Dedifferentiated amniotic fluid mesenchymal stem cell (primary cell): Measurements from ENCODE around the gene CCDC8.
"Not testable (repeated sequence)": the region's sequence is repeated elsewhere in the genome, so short reads cannot be mapped to it uniquely, and the experiment has no call there.

ENCODE experiments used
- DNase-seq: peaks from one replicate; pipeline ENCODE4 v3.0.0-alpha.2; 2016; ENCODE audit errors: extremely low spot score

Gene CCDC8

DNA sequence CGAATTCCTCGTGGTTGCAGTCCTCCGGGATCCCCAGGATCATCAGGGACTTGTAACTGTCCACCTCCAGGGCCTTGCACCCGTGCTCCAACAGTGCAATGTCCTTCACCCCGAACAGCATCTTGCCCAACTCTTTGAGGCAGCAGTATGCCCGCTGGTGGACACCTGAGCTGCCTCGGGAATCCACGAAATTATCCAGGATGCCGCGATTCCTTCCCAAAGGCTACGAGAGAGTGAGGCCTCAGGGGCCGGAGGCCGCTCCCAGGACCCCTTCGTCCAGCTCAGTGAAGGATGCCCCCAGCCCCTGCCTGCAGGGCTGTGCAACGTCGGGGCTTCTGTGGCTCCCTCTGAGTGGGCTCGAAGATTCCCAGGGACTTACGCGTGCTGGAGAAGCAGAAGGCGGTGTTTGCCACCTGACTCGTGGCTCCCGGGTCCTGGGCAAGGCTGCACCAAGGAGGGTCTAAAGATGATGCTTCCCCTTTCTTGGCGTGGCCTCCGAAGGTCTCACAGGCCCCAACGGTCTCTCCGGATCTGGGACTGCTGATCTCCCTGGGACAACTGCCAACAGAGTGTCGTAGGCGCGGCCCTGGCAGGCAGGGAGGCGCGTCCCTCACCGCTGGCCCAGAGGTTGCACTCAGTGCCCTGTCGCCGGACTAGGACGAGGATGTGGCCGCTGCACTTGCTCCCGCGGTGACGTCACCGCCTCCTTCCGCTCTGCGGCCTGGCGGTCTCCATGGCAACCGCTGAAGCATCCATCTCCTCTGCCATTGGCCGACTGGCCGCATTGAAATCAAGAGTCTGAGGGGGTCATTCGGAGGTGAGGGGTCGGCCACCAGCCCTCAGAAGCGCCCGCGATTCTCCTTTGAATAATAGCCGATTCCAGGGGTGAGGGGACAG is 15.1 kb upstream of the CCDC8 start, which contains the start of gene PNMA8C:
Gene PNMA8C (minus strand): TSS at position 698 of the 897 bp plus-strand sequence. CDS start 577 bp downstream, at position 121.
- DNase-seq = no peak

GRCh38 chr19:46427518-46428045 is 14.2 kb upstream of the CCDC8 start:
- DNase-seq = no peak

GRCh38 chr19:46426506-46427162 is 13.3 kb upstream of the CCDC8 start:
- DNase-seq = peak; percentile 59

DNA sequence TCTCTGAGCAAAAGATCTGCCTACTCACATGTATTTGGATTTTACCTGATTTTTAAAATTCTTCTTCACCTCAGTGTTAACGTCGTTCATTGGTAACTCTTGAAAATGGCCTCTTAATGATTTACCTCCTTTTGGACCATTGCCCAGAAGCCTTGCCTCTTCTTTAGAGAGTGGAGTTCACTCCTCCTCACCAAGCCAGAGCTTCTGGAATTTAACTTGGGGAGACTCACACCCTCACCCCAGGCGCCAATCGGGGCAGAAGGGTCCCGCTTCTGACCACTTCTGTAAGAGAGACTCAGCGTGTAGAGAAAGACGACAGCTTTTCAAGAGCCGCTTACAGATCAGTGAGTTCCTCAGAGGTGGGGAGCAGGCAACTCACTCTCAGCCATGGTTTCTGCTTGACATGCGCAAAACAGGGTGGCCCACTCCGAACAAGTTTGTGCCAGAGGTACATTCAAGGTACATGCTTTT is 12.7 kb upstream of the CCDC8 start:
- no peak for DNase-seq

GRCh38 chr19:46423188-46423587 is 9.8 kb upstream of the CCDC8 start:
- no peak for DNase-seq

- no peak for DNase-seq
Measured at GRCh38 chr19:46422344-46422743, 9.0 kb upstream of the CCDC8 start.

GRCh38 chr19:46420056-46420455 is 6.7 kb upstream of the CCDC8 start:
- DNase-seq = no peak

DNA sequence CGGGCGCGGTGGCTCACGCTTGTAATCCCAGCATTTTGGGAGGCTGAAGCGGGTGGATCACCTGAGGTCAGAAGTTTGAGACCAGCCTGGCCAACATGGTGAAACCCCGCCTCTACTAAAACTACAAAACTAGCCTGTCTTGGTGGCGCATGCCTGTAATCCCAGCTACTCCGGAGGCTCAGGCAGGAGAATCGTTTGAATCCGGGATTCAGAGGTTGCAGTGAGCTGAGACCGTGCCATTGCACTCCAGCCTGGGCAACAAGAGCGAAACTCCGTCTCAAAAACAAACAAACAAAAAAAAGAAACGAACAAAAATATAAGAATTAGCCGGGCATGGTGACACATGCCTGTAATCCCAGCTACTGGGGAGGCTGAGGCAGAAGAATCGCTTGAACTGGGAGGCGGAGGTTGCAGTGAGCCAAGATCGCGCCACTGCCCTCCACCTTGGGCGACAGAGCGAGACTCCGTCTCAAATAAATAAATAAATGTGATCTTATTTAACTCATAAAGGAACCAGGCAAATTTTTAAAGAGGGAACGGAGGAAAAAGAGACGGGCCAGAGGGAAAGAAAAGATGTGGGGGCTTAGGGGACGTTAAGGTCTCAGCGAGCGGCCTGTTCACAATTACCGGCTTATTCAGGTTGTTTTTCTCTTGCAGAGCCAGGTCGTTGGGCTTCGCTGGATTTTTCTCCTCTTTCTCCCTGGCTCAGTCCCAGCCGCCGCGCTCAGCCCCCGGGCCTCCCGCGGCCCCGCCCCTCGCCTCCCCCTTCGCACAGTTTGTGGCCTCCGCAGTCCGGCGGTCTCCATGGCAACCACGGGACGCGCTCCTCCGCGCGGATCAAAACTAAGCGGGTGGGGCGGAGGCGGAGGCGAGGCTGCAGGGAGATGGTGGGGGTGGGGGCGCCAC is 2.7 kb upstream of the CCDC8 start:
- peak; percentile 78 for DNase-seq

- not testable (repeated sequence) for DNase-seq
Measured at GRCh38 chr19:46414899-46415298, 1.5 kb upstream of the CCDC8 start.

DNA sequence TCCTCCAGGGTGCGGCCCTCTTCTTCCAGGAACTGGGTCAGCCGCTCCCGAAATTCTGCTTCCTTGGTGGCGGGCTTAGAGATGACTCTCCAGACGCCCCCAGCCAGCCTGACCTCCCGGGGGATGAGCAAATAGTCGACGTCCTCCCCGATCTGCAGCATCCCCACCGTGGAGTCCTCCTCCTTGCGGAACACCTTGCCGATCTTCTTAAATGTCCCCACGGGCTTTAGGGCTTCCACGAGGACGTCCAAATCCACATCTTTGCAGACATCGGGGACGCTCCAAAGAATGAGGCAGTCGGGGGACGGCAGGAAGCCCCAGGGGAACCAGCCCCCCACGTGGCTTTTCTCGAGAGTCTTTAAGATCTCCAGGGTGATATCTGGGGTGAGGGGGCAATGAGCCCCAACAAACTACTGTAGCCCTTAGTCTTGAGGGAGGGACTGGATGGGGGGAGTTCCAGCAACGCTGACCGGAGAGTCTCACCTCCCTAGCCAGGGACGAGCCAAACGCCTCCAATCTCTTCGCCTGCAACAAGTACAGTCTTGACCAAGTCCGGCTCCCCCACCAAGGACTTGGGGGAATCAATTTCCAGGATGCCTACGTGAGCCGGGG is 608 bp downstream of the CCDC8 start:
- no peak for DNase-seq

DNA sequence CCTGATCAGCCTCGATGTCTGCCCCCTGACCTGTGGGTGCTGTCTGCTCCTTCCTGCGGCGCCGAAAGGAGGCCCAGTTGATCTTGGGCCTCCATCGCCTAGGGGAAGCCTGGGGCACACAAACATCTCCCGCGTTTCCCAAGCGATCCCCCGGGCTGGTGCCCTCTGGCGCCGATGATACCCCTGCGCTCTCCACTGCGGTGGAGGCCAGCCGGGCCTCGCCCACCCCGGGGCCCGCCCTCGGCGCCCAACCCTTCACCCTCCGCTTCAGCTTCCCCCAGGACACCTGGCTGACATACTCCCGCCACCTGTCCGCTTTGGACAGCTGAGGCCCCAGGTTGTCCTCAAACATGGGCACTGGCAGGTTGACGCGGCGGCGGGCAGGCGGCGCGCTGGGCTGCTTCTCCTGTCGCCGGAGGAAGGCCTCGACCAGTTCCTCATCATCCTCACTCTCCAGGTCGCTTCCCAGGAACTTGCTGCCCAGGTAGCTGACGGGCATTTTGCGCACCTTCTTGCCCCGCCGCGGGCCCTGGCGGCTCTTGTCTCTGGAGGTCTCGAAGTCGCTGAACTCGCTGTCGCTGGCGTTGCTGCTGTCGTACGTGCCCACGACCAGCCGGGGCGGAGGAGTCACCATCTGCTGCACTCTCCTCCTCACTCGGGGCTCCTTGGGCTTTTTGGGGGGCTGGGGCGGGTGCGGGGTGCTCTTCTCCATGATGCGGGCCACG is 1.3 kb downstream of the CCDC8 start:
- no peak for DNase-seq

GRCh38 chr19:46411088-46411924 is 2.1 kb downstream of the CCDC8 start:
- no peak for DNase-seq

DNA sequence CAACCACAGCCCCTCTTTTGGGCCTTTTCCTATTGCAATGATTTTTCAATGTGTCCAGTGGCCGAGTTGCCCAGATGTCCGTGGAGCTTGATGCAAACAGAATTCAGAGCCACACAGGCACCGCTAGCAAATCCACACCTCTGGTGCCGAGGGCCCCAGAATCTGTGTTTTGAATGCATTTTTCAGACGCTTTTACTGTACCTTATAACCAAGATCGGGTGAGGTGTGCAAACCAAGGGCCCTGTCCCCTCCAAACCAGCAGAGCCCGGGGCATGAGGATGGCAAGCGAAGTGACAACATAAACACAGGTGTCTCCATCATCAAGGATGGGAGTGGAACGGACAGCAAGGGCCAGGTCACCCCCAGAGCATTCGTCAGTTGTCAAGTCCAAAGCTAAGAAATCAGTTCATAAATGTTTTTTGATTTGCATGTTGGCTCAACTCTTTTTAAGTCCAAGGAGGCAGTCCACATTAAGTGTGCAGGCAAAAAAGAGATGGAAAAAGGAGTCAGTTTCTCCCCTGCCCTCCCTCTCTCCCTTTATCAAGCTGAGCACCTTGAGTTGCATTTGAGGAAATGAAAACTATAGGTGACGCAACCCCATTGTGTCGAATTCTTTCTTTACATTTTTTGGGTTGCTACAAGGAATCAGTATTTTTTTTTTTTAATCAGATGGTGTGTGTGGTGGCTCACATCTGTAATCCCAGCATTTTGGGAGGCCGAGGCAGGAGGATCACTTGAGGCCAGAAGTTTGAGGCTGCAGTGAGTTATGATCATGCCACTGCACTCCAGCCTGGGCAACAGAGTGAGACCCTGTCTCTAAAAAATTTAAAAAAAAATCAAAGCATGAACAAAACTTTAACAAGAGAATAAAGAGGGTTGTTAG is 2.9 kb downstream of the CCDC8 start:
- DNase-seq = no peak

DNA sequence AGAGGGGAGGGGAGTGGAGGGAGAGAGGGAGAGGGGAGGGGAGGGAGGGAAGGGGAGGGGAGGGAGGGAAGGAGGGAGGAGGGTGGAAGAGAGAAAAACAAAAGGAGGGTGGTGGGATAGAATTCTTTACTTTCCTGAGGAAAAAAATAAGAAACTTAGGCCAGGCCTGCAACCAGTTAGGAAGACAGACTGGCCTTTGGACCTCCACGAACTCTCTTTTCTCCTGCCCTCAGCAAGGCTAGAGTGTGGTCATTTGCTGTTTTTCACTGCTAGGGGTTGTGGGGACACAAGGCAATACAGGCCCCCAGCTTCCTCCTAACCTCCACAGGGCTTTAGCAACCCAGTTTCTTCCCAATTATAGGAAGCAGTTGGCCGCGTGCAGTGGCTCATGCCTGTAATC is 4.2 kb downstream of the CCDC8 start:
- DNase-seq = no peak

DNA sequence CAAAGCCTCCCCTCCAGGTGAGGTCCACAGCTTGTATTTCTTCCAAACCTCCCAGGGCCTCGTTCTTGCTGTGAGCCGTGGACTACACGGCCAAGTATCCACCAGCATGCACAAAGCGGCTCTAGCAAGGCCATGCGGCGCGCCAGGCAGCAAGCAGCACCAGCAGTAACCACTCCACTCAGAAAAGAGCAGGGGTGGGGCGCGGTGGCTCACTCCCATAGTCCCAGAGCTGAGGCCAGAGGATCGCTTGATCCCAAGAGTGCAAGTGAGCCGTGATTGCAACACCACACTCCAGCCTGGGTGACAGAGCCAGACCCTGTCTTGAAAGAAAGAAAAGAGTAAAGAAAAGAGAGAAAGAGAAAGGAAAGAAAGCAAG is 4.7 kb downstream of the CCDC8 start:
- no peak for DNase-seq

- no peak for DNase-seq
Measured at GRCh38 chr19:46407856-46408663, 5.3 kb downstream of the CCDC8 start.

DNA sequence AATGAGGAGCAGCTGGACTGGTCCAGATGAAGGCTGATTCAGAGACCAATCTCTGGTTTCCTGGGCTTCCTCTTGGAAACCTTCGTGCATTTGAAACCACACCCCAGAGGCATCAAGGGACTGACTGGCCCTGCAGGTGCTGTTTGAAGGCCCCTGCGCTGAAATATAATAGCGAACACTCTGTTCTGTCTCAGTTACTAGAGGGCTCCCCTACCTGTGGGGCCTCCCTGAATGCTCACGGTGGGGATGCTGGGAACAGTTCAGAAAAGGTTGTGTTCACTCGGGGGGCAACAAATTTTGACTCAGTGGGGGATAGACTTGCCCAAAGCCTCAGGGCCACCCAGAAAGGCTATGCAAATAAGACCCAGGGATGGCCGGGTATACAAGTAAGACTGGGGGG is 6.4 kb downstream of the CCDC8 start:
- no peak for DNase-seq
